Activated CD4-positive, alpha-beta T cell treated with anti-CD3 and anti-CD28 coated beads, Interleukin-10, Interleukin-2, amounts not matched to agents 100 ng/mL and 50 ng/mL, durations not matched to agents 16 hours and 8 hours (primary cell): ENCODE data around the gene GALNT11.

Source experiments
- DNase-seq: peaks from one replicate; pipeline ENCODE4 v3.0.0-alpha.2; 2020

Gene GALNT11

DNA sequence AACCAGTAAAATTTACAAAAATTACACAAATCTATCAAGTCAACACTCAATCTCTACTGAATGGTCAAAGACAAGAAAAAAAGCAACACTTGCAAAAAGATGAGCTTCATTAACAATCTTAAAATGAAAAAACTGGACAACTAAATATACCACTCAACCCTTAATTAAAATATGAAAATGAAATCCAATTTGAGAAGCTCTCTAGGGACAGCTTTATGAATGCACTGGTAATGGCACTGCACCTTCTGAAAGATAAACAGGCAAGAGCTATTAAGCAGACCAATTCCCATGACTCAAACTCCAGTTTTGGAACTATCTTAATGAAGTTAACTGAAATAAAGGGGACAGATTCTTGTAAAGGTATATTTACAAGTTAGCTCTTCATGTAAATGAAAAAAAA lies 135.7 kb downstream of the GALNT11 start:
- no peak for DNase-seq

- no peak for DNase-seq
Observed at GRCh38 chr7:152162287-152162686, 136.8 kb downstream of the GALNT11 start.
